GM12801 (cell line): Measurements from ENCODE around the gene OR6C1.

Source experiments
- TF ChIP-seq, protein P1 (sequence below): IDR thresholded peaks from one replicate; pipeline ENCODE4 v1.5.1; 2011; ENCODE audit warnings: control low read depth; ENCODE audit not compliant: insufficient read length; ENCODE audit errors: extremely low read depth

Gene OR6C1

DNA sequence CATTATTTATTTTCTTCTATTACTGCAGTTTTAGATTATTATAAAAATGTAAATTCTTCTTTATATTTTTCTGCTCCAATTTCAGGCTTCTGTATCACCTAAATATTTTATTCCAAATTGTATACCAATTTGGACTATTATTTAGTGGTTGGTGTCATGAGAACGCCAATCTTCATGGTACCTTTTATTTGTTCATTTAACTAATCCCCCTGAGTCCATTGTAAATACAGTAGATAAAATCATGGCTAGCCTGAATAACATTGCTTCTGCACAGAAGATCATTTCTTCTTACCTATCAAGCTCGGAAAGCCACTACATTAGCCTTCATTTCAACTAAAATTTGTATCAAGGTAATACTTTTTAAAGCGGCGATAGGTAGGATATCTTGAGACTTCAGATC lies 48.5 kb downstream of the OR6C1 start, which contains the start of gene OR6C75:
Gene OR6C75 (plus strand): TSS at position 301 of the 400 bp plus-strand sequence. CDS start 2,136 bp downstream, outside the sequence.
- TF ChIP-seq, protein P1, sequence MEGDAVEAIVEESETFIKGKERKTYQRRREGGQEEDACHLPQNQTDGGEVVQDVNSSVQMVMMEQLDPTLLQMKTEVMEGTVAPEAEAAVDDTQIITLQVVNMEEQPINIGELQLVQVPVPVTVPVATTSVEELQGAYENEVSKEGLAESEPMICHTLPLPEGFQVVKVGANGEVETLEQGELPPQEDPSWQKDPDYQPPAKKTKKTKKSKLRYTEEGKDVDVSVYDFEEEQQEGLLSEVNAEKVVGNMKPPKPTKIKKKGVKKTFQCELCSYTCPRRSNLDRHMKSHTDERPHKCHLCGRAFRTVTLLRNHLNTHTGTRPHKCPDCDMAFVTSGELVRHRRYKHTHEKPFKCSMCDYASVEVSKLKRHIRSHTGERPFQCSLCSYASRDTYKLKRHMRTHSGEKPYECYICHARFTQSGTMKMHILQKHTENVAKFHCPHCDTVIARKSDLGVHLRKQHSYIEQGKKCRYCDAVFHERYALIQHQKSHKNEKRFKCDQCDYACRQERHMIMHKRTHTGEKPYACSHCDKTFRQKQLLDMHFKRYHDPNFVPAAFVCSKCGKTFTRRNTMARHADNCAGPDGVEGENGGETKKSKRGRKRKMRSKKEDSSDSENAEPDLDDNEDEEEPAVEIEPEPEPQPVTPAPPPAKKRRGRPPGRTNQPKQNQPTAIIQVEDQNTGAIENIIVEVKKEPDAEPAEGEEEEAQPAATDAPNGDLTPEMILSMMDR: no peak

DNA sequence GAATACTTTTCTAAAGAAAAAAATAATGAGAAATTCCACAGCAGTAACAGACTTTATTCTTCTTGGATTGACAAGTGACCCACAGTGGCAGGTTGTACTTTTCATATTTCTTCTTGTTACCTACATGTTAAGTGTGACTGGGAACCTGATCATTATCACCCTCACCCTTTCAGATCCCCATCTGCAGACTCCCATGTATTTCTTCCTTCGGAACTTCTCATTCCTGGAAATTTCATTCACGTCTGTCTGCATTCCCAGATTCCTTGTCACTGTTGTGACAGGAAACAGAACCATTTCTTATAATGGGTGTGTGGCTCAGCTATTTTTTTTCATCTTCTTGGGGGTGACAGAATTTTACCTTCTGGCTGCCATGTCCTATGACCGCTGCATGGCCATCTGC lies 50.9 kb downstream of the OR6C1 start:
- TF ChIP-seq, protein P1: no peak
